ENCODE data around the gene QRFPR. TPM values are rescaled to one million over a fixed set of nuclear protein-coding genes. Genes with fewer than 3 reads are reported as not detected.

QRFPR gene
- total RNA-seq, 1 donor from 2014 or later = not detected

- Mint-ChIP-seq H3K36me3 (ENCODE audit: low read depth) (no peaks in the 10 kb centered on the region), H3K4me3 (no peak overlapping the region), H3K4me1 (no peaks in the 10 kb centered on the region), H3K9me3 (no peaks in the 10 kb centered on the region), H3K27me3 (peaks cover 1% of the 10 kb centered on the region), H3K27ac (no peak overlapping the region)
- POLR2A ChIA-PET = no interaction called here
- TF ChIP-seq, protein P1, sequence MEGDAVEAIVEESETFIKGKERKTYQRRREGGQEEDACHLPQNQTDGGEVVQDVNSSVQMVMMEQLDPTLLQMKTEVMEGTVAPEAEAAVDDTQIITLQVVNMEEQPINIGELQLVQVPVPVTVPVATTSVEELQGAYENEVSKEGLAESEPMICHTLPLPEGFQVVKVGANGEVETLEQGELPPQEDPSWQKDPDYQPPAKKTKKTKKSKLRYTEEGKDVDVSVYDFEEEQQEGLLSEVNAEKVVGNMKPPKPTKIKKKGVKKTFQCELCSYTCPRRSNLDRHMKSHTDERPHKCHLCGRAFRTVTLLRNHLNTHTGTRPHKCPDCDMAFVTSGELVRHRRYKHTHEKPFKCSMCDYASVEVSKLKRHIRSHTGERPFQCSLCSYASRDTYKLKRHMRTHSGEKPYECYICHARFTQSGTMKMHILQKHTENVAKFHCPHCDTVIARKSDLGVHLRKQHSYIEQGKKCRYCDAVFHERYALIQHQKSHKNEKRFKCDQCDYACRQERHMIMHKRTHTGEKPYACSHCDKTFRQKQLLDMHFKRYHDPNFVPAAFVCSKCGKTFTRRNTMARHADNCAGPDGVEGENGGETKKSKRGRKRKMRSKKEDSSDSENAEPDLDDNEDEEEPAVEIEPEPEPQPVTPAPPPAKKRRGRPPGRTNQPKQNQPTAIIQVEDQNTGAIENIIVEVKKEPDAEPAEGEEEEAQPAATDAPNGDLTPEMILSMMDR (IDR thresholded peaks at IDR 0.05) = no peak
- intact Hi-C loops (cut with micrococcal nuclease) = no loop called here
- ATAC-seq (ENCODE audit: low read depth) (peak; percentile 28), DNase-seq (no peak)
- CTCF ChIA-PET = no interaction called here
Observed at GRCh38 chr4:121278811-121279368, 101.9 kb downstream of the QRFPR start.

Other genes with a start within 250 kb of the QRFPR start
- gene TNIP3, start 216.7 kb downstream of the QRFPR start, total RNA-seq = 0.15 TPM in 1 of 2 replicates, not detected in the other

All from activated B cell treated with CpG ODN at 0.5 μM for 24 hours (primary cell).